Measurements from ENCODE around the gene GNAT2.

DNA sequence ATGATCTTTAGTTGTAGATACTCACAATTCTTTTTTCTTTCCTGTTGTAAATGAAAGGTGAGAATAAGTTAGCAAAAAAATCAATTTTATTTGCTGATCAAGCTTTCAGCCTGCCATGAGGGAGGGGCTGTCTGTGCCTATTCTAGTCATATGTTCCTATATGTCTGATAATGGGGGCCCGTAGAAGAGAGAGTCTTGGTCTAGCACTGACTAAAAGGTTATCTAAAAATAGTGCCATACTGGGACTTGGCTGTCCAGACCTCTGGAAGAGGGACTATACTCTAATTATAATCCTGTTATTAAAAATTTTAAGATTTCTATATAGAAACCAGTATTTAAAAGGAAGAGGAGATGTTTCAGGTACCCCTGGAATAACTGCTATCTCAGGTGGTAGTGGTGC is 52.4 kb downstream of the GNAT2 start:
- TF ChIP-seq, protein P1, sequence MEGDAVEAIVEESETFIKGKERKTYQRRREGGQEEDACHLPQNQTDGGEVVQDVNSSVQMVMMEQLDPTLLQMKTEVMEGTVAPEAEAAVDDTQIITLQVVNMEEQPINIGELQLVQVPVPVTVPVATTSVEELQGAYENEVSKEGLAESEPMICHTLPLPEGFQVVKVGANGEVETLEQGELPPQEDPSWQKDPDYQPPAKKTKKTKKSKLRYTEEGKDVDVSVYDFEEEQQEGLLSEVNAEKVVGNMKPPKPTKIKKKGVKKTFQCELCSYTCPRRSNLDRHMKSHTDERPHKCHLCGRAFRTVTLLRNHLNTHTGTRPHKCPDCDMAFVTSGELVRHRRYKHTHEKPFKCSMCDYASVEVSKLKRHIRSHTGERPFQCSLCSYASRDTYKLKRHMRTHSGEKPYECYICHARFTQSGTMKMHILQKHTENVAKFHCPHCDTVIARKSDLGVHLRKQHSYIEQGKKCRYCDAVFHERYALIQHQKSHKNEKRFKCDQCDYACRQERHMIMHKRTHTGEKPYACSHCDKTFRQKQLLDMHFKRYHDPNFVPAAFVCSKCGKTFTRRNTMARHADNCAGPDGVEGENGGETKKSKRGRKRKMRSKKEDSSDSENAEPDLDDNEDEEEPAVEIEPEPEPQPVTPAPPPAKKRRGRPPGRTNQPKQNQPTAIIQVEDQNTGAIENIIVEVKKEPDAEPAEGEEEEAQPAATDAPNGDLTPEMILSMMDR (IDR thresholded peaks at IDR 0.05) = no peak
- TF ChIP-seq EP300 (IDR thresholded peaks at IDR 0.05) (no peak), POLR2AphosphoS5 (IDR thresholded peaks at IDR 0.05) (no peak)
